ENCODE measurements around the gene BRPF3. TPM values are rescaled to one million over a fixed set of nuclear protein-coding genes. Genes with fewer than 3 reads are reported as not detected.

The BRPF3 gene
- total and polyA plus RNA-seq, 4 donors = 7.5 to 20.0 (median 13.7) TPM

DNA sequence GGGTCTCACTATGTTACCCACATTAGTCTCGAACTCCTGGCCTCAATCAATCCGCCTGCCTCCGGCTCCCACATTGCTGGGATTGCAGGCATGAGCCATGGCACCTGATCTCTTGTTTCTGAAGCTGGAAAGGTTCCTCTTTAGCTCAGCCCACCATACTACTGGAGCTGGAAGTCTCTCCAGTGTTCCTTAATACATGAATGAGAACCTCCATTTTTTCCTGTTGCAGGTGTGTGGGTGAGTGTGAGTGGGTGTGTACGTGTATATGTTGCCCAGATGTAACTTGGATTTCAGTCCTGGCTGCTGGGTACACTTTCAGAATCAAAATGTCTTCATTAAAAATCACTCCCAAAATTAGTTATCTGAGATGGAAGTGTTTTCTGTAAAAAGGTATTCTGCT, 84.4 kb downstream of the BRPF3 start (continued):
- TF ChIP-seq, protein P1, sequence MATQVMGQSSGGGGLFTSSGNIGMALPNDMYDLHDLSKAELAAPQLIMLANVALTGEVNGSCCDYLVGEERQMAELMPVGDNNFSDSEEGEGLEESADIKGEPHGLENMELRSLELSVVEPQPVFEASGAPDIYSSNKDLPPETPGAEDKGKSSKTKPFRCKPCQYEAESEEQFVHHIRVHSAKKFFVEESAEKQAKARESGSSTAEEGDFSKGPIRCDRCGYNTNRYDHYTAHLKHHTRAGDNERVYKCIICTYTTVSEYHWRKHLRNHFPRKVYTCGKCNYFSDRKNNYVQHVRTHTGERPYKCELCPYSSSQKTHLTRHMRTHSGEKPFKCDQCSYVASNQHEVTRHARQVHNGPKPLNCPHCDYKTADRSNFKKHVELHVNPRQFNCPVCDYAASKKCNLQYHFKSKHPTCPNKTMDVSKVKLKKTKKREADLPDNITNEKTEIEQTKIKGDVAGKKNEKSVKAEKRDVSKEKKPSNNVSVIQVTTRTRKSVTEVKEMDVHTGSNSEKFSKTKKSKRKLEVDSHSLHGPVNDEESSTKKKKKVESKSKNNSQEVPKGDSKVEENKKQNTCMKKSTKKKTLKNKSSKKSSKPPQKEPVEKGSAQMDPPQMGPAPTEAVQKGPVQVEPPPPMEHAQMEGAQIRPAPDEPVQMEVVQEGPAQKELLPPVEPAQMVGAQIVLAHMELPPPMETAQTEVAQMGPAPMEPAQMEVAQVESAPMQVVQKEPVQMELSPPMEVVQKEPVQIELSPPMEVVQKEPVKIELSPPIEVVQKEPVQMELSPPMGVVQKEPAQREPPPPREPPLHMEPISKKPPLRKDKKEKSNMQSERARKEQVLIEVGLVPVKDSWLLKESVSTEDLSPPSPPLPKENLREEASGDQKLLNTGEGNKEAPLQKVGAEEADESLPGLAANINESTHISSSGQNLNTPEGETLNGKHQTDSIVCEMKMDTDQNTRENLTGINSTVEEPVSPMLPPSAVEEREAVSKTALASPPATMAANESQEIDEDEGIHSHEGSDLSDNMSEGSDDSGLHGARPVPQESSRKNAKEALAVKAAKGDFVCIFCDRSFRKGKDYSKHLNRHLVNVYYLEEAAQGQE (IDR thresholded peaks at IDR 0.05) = no peak

Other genes with a start within 250 kb of the BRPF3 start
- under 1 TPM; 0.09 to 0.33 TPM for gene SLC26A8, start 172.1 kb upstream of the BRPF3 start, total RNA-seq
- gene SLC26A8, start 172.1 kb upstream of the BRPF3 start, polyA plus RNA-seq = under 1 TPM; 0.03 to 0.26 TPM
- gene MAPK14, start 168.9 kb upstream of the BRPF3 start, total RNA-seq = 10 to 100 TPM; 51.0 to 82.7 TPM
- 10 to 100 TPM; 16.9 to 20.9 TPM for gene MAPK14, start 168.9 kb upstream of the BRPF3 start, polyA plus RNA-seq
- 10 to 100 TPM in 1 of 2 donors, 1 to 10 TPM in 1; 2.7 to 17.2 TPM for gene MAPK13, start 66.2 kb upstream of the BRPF3 start, total RNA-seq
- 1 to 10 TPM; 1.9 to 3.2 TPM for gene MAPK13, start 66.2 kb upstream of the BRPF3 start, polyA plus RNA-seq
- under 1 TPM; 0.08 to 0.14 TPM for gene PNPLA1, start 73.3 kb downstream of the BRPF3 start, total RNA-seq
- under 1 TPM in 1 of 2 donors, not detected in 1; 0.07 TPM for gene PNPLA1, start 73.3 kb downstream of the BRPF3 start, polyA plus RNA-seq
- gene BNIP5, start 140.1 kb downstream of the BRPF3 start, total RNA-seq = not detected
- not detected for gene BNIP5, start 140.1 kb downstream of the BRPF3 start, polyA plus RNA-seq
- under 1 TPM; 0.17 to 0.28 TPM for gene ETV7, start 190.9 kb downstream of the BRPF3 start, total RNA-seq
- gene ETV7, start 190.9 kb downstream of the BRPF3 start, polyA plus RNA-seq = under 1 TPM; 0.43 to 0.84 TPM
- not detected for gene PXT1, start 246.1 kb downstream of the BRPF3 start, total RNA-seq
- not detected for gene PXT1, start 246.1 kb downstream of the BRPF3 start, polyA plus RNA-seq
- 10 to 100 TPM; 45.2 to 48.5 TPM for gene KCTD20, start 246.3 kb downstream of the BRPF3 start, total RNA-seq
- gene KCTD20, start 246.3 kb downstream of the BRPF3 start, polyA plus RNA-seq = 10 to 100 TPM in 1 of 2 donors, 1 to 10 TPM in 1; 9.5 to 19.1 TPM